HepG2 (cell line): Measurements from ENCODE around the gene WBP1. TPM values are rescaled to one million over a fixed set of nuclear protein-coding genes. Genes with fewer than 3 reads are reported as not detected.

ENCODE experiments used
- HHEX ChIP-seq: IDR thresholded peaks from 2 replicates; pipeline ENCODE4 v1.6.1; 2016; ENCODE audit warnings: control low read depth
- HOXA3 ChIP-seq: sonication (generic); formaldehyde crosslinking; IDR thresholded peaks from 2 replicates; pipeline ENCODE4 v1.5.0; 2020; ENCODE audit warnings: missing genetic modification reagents
- HOXA7 ChIP-seq: sonication (generic); formaldehyde crosslinking; IDR thresholded peaks from 2 replicates; pipeline ENCODE4 v1.8.1; 2022; ENCODE audit warnings: mild to moderate bottlenecking, missing genetic modification reagents, moderate library complexity
- NFE2 ChIP-seq: sonication (generic); formaldehyde crosslinking; IDR thresholded peaks from 2 replicates; pipeline ENCODE4 v1.4.0; 2020; ENCODE audit warnings: missing genetic modification reagents
- NFKB2 ChIP-seq: sonication (generic); formaldehyde crosslinking; IDR thresholded peaks from 2 replicates; pipeline ENCODE4 v1.4.0; 2020; ENCODE audit warnings: missing genetic modification reagents, borderline replicate concordance
- NR3C1 ChIP-seq: sonication (generic); formaldehyde crosslinking; IDR thresholded peaks from 2 replicates; pipeline ENCODE4 v1.4.0; 2020; ENCODE audit warnings: missing genetic modification reagents
- SYNCRIP ChIP-seq: fragments of 200-400 bp; formaldehyde crosslinking; IDR thresholded peaks from 2 replicates; pipeline ENCODE4 v1.6.1; 2018; ENCODE audit warnings: mild to moderate bottlenecking, low read depth, low read length; ENCODE audit not compliant: insufficient read depth
- ZC3H13 ChIP-seq: sonication (generic); formaldehyde crosslinking; IDR thresholded peaks from 2 replicates; pipeline ENCODE4 v1.8.1; 2023; ENCODE audit warnings: mild to moderate bottlenecking, missing genetic modification reagents, moderate library complexity
- ZFYVE20 ChIP-seq: sonication (generic); formaldehyde crosslinking; IDR thresholded peaks from 2 replicates; pipeline ENCODE4 v1.8.0; 2023; ENCODE audit warnings: low read depth, mild to moderate bottlenecking, moderate library complexity, missing genetic modification reagents, borderline replicate concordance
- ZNF143 ChIP-seq: sonication (generic); formaldehyde crosslinking; IDR thresholded peaks from 2 replicates; pipeline ENCODE4 v1.4.0; 2020; ENCODE audit warnings: missing genetic modification reagents
- polyA plus RNA-seq, 8 experiments: library from polyadenylated mRNA; depleted of rRNA in 3 of 8; stranded (reverse) in 7 of 8; unstranded in 1 of 8; fragments of >200 nt; fragmentation: Illumina TruSeq in 4 of 8; extraction: Trizol in 4 of 8; gene quantifications; 2 replicates each; pipeline versions ENCODE4 v1.2.1 to v1.2.3, GENCODE V29; 2011 to 2016; ENCODE audit warnings: low read depth in 4 of 8, missing spikeins in 1 of 8, mixed read lengths in 1 of 8; ENCODE audit not compliant: insufficient read depth in 1 of 8
- total RNA-seq, 5 experiments: library from RNA; depleted of rRNA; stranded (reverse); fragments of >200 nt; fragmentation: Illumina TruSeq; extraction: Trizol; gene quantifications; 2 replicates each; pipeline ENCODE4 v1.2.3, GENCODE V29; 2016; ENCODE audit warnings: low read depth in 1 of 5
- TF ChIP-seq, protein P1 (sequence below), 2 experiments: fragments of 450-650 bp in 1 of 2; sonication (generic) in 1 of 2; formaldehyde crosslinking in 1 of 2; IDR thresholded peaks; 2 replicates each; pipeline versions ENCODE4 v1.6.1 to v1.8.0; 2016 to 2022; ENCODE audit warnings: antibody characterized with exemption in 1 of 2, mild to moderate bottlenecking in 1 of 2, missing genetic modification reagents in 1 of 2
- TF ChIP-seq, protein P2 (sequence below): sonication (generic); formaldehyde crosslinking; IDR thresholded peaks from 2 replicates; pipeline ENCODE4 v1.9.0; 2021; ENCODE audit warnings: missing genetic modification reagents, borderline replicate concordance
- TF ChIP-seq, protein P3 (sequence below): sonication (generic); formaldehyde crosslinking; IDR thresholded peaks from 2 replicates; pipeline ENCODE4 v1.8.0; 2022; ENCODE audit warnings: missing genetic modification reagents, low read depth, mild to moderate bottlenecking, borderline replicate concordance
- TF ChIP-seq, protein P4 (sequence below): IDR thresholded peaks from 2 replicates; pipeline ENCODE4 v1.6.1; 2016; ENCODE audit warnings: mild to moderate bottlenecking, missing biosample characterization, missing genetic modification reagents
- TF ChIP-seq, protein P5 (sequence below): IDR thresholded peaks from 2 replicates; pipeline ENCODE4 v1.6.1; 2018; ENCODE audit warnings: missing genetic modification reagents, mild to moderate bottlenecking, missing compliant biosample characterization

WBP1 gene
- total and polyA plus RNA-seq, 2 of the 13 experiments (the other 11 are each of a cell fraction or from before 2014, with no cell fraction given): 38.8 to 85.7 TPM

DNA sequence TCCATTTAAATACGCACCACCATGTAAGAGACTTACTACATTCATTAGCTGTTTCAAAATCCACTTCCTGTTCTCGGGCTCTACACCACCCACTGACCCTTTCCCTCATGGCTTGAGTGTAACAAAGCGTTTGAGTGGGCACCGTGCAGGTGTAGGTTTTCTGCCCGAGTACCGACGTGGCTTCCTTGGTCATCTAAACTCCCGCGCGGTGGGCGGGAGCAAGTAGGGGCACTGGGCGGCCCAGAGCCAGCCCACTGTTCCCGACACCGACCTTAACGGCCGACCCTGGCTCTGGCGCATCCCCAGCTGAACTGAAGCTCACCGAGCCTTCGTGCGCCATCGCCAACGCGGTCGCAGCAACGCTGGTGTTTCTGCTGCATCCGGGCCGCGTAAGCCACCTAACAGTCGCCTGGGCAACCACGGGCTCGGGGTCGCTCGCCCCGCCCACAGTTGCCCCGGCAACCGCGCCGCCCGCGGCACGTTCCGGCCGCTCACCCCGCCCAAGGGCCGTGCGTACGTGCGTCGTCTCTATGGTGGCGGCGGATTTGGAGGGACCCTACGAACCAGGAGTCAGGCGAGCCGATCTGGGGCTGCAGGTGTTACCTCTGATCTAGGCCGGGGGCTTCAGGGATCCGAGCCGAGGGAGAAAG lies 36.9 kb upstream of the WBP1 start, which contains the start of the genes C2orf81 and WDR54 (continued):
- TF ChIP-seq, protein P1, sequence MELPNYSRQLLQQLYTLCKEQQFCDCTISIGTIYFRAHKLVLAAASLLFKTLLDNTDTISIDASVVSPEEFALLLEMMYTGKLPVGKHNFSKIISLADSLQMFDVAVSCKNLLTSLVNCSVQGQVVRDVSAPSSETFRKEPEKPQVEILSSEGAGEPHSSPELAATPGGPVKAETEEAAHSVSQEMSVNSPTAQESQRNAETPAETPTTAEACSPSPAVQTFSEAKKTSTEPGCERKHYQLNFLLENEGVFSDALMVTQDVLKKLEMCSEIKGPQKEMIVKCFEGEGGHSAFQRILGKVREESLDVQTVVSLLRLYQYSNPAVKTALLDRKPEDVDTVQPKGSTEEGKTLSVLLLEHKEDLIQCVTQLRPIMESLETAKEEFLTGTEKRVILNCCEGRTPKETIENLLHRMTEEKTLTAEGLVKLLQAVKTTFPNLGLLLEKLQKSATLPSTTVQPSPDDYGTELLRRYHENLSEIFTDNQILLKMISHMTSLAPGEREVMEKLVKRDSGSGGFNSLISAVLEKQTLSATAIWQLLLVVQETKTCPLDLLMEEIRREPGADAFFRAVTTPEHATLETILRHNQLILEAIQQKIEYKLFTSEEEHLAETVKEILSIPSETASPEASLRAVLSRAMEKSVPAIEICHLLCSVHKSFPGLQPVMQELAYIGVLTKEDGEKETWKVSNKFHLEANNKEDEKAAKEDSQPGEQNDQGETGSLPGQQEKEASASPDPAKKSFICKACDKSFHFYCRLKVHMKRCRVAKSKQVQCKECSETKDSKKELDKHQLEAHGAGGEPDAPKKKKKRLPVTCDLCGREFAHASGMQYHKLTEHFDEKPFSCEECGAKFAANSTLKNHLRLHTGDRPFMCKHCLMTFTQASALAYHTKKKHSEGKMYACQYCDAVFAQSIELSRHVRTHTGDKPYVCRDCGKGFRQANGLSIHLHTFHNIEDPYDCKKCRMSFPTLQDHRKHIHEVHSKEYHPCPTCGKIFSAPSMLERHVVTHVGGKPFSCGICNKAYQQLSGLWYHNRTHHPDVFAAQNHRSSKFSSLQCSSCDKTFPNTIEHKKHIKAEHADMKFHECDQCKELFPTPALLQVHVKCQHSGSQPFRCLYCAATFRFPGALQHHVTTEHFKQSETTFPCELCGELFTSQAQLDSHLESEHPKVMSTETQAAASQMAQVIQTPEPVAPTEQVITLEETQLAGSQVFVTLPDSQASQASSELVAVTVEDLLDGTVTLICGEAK (IDR thresholded peaks at IDR 0.05): no peak
- TF ChIP-seq, protein P1 (CRISPR knock-in tag; IDR thresholded peaks at IDR 0.05): no peak
- TF ChIP-seq NFE2 (CRISPR knock-in tag) (no peak), HHEX (CRISPR knock-in tag) (no peak), ZNF143 (CRISPR knock-in tag) (0 out of 2 replicates have a peak, but pooled peaks have one; percentile 5), HOXA3 (CRISPR knock-in tag) (no peak; the same call in 1 of the 2 replicates), SYNCRIP (no peak), HOXA7 (no peak), NFKB2 (CRISPR knock-in tag) (peak; percentile 75; the same call in 1 of the 2 replicates), NR3C1 (CRISPR knock-in tag) (no peak), ZC3H13 (CRISPR knock-in tag) (peak; percentile 40; the same call in 1 of the 2 replicates), ZFYVE20 (no peak)
- TF ChIP-seq, protein P2, sequence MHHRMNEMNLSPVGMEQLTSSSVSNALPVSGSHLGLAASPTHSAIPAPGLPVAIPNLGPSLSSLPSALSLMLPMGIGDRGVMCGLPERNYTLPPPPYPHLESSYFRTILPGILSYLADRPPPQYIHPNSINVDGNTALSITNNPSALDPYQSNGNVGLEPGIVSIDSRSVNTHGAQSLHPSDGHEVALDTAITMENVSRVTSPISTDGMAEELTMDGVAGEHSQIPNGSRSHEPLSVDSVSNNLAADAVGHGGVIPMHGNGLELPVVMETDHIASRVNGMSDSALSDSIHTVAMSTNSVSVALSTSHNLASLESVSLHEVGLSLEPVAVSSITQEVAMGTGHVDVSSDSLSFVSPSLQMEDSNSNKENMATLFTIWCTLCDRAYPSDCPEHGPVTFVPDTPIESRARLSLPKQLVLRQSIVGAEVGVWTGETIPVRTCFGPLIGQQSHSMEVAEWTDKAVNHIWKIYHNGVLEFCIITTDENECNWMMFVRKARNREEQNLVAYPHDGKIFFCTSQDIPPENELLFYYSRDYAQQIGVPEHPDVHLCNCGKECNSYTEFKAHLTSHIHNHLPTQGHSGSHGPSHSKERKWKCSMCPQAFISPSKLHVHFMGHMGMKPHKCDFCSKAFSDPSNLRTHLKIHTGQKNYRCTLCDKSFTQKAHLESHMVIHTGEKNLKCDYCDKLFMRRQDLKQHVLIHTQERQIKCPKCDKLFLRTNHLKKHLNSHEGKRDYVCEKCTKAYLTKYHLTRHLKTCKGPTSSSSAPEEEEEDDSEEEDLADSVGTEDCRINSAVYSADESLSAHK (CRISPR knock-in tag): no peak
- TF ChIP-seq, protein P3, sequence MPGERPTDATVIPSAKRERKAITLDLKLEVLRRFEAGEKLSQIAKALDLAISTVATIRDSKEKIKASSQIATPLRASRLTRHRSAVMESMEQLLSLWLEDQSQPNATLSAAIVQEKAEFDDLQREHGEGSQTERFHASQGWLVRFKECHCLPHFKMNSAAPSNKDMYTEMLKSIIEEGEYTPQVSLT (CRISPR knock-in tag): no peak
- TF ChIP-seq, protein P4, sequence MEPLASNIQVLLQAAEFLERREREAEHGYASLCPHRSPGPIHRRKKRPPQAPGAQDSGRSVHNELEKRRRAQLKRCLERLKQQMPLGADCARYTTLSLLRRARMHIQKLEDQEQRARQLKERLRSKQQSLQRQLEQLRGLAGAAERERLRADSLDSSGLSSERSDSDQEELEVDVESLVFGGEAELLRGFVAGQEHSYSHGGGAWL: no peak
- TF ChIP-seq, protein P5, sequence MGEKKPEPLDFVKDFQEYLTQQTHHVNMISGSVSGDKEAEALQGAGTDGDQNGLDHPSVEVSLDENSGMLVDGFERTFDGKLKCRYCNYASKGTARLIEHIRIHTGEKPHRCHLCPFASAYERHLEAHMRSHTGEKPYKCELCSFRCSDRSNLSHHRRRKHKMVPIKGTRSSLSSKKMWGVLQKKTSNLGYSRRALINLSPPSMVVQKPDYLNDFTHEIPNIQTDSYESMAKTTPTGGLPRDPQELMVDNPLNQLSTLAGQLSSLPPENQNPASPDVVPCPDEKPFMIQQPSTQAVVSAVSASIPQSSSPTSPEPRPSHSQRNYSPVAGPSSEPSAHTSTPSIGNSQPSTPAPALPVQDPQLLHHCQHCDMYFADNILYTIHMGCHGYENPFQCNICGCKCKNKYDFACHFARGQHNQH: peak; percentile 40; the same call in 1 of the 2 replicates
